Activated B cell treated with CpG ODN at 0.5 μM for 24 hours (primary cell): ENCODE data around the gene SLC13A4. TPM values are rescaled to one million over a fixed set of nuclear protein-coding genes. Genes with fewer than 3 reads are reported as not detected.
"Not testable (repeated sequence)": the region's sequence is repeated elsewhere in the genome, so short reads cannot be mapped to it uniquely, and the experiment has no call there.

Source experiments
- ATAC-seq: fragments of 200-7000 bp; cut with Tn5 transposase; one replicate; pipeline ENCODE4 v1.10.0; 2021; ENCODE audit warnings: low read depth, mild to moderate bottlenecking, moderate library complexity
- CTCF ChIA-PET: fragments of 350-600 bp; sonication (Branson Sonifier 250); formaldehyde crosslinking; loops from one replicate; lab custom pipeline; 2021; ENCODE audit warnings: antibody characterized with exemption; lab: Charles Lee
- POLR2A ChIA-PET: fragments of 350-600 bp; sonication (Branson Sonifier 250); formaldehyde crosslinking; loops from one replicate; lab custom pipeline; 2021; ENCODE audit warnings: antibody characterized with exemption; lab: Charles Lee
- DNase-seq: peaks from one replicate; pipeline ENCODE4 v3.0.0; 2022
- H3K27ac Mint-ChIP-seq: one replicate; pipeline ENCODE4 v1.8.0; 2020; ENCODE audit warnings: mixed read lengths
- H3K27me3 Mint-ChIP-seq: one replicate; pipeline ENCODE4 v1.8.0; 2021; ENCODE audit warnings: mixed read lengths
- H3K36me3 Mint-ChIP-seq: one replicate; pipeline ENCODE4 v1.8.0; 2021; ENCODE audit warnings: low read depth, mixed read lengths
- H3K4me1 Mint-ChIP-seq: one replicate; pipeline ENCODE4 v1.8.0; 2021; ENCODE audit warnings: mixed read lengths
- H3K4me3 Mint-ChIP-seq: one replicate; pipeline ENCODE4 v1.8.0; 2020; ENCODE audit warnings: mild to moderate bottlenecking, mixed read lengths
- H3K9me3 Mint-ChIP-seq: one replicate; pipeline ENCODE4 v1.8.0; 2020; ENCODE audit warnings: mixed read lengths
- intact Hi-C: fragments of 100-400 bp; cut with micrococcal nuclease; formaldehyde crosslinking; loops from one replicate; pipeline ENCODE4 v1.15.1; 2024
- total RNA-seq: library from RNA; stranded (reverse); gene quantifications from 2 replicates; pipeline ENCODE4 v1.2.3, GENCODE V29; 2022
- TF ChIP-seq, protein P1 (sequence below): fragments of 200-600 bp; IDR thresholded peaks from one replicate; pipeline ENCODE4 v1.8.0; 2022; ENCODE audit warnings: antibody characterized with exemption, mild to moderate bottlenecking

SLC13A4 gene
- total RNA-seq, 1 donor from 2014 or later = not detected

DNA sequence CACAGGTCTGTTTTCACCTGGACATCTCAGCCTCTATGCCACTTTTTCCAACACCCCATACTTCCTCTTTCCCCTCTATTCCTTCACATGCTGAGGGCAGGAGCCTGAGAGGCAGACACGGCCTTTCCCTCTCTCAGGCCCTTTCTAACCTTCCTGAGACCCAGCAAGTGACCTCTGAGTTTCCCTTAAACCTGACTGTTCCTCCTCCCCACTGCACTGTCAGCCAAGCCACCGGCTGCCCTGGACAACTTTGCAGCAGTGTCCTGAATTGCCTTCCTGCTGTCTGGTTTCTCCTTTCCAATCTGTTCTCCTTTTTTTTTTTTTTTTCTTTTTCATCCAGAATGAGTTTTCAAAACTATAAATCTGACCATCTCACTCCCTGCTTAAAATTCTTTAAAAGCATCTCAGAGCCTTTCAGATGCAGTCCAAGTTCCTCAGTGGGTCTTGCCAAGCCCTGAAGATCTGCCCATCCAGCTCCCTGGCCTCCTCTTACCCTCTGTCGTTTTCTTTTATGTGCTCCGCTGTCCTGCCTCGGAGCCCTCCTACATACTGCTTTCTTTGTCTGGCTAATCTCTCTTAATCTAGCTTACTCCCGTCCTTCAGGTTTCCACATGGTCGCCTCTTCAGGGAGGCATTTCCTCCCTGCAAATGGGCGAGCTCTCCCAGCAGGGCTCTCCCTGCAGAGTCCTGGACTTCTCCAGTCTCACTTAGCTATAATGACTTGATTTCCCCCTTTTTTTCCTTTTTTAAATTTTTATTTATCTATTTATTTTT is 30.5 kb downstream of the SLC13A4 start:
- ATAC-seq (no peak), DNase-seq (no peak)
- no peaks in the 10 kb centered on the region for H3K4me1 Mint-ChIP-seq
- no peak overlapping the region for H3K4me3 Mint-ChIP-seq
- intact Hi-C loops = no loop called here
- no peak overlapping the region for H3K27ac Mint-ChIP-seq
- H3K36me3 Mint-ChIP-seq = peaks cover 9% of the 10 kb centered on the region
- CTCF ChIA-PET = no interaction called here
- POLR2A ChIA-PET = no interaction called here
- H3K27me3 Mint-ChIP-seq = no peaks in the 10 kb centered on the region
- no peaks in the 10 kb centered on the region for H3K9me3 Mint-ChIP-seq
- TF ChIP-seq, protein P1, sequence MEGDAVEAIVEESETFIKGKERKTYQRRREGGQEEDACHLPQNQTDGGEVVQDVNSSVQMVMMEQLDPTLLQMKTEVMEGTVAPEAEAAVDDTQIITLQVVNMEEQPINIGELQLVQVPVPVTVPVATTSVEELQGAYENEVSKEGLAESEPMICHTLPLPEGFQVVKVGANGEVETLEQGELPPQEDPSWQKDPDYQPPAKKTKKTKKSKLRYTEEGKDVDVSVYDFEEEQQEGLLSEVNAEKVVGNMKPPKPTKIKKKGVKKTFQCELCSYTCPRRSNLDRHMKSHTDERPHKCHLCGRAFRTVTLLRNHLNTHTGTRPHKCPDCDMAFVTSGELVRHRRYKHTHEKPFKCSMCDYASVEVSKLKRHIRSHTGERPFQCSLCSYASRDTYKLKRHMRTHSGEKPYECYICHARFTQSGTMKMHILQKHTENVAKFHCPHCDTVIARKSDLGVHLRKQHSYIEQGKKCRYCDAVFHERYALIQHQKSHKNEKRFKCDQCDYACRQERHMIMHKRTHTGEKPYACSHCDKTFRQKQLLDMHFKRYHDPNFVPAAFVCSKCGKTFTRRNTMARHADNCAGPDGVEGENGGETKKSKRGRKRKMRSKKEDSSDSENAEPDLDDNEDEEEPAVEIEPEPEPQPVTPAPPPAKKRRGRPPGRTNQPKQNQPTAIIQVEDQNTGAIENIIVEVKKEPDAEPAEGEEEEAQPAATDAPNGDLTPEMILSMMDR = no peak

DNA sequence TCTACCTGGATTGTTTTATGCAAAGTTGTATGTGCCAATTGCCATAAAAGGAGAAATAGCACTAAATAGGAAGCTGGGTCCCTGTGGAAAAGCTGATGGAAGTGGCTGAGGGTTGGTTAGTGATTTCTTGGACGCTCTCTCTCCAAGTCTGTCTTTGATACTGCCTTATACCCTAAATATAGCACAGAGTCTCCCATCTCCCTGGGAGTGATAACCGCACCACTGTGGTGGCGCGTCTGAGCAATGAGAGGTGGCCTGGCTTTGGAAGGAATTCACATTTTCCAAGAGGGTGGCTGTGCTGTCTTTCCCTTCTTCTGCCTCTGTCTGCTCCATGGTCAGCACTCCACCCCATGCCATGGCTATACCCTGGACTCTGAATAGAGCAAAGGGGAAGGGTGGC is 34.4 kb downstream of the SLC13A4 start:
- no peaks in the 10 kb centered on the region for H3K27me3 Mint-ChIP-seq
- H3K36me3 Mint-ChIP-seq = peaks cover 15% of the 10 kb centered on the region
- H3K9me3 Mint-ChIP-seq = no peaks in the 10 kb centered on the region
- TF ChIP-seq, protein P1 = no peak
- intact Hi-C loops = no loop called here
- no peak for DNase-seq
- H3K4me1 Mint-ChIP-seq = no peaks in the 10 kb centered on the region
- POLR2A ChIA-PET = no interaction called here
- H3K27ac Mint-ChIP-seq = no peak overlapping the region
- CTCF ChIA-PET = no interaction called here
- no peak overlapping the region for H3K4me3 Mint-ChIP-seq
- no peak for ATAC-seq

DNA sequence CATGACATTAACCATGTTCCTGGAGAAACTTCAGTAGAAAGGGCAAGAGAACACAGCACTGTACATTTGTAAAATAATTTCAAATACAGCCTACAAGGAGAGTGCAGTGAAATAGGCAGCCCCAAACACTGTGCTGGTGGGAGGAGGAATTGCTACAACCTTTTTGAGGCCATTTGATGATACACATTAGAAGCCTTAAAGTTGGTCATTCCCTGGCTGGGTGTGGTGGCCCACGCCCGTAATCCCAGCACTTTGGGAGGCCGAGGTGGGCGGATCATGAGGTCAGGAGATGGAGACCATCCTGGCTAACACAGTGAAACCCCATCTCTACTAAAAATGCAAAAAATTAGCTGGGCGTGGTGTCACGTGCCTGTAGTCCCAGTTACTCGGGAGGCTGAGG is 35.4 kb downstream of the SLC13A4 start:
- H3K27ac Mint-ChIP-seq, H3K27me3 Mint-ChIP-seq, ATAC-seq, POLR2A ChIA-PET, H3K9me3 Mint-ChIP-seq, DNase-seq, H3K4me3 Mint-ChIP-seq, intact Hi-C loops, CTCF ChIA-PET, H3K4me1 Mint-ChIP-seq: not testable (repeated sequence)
- peaks cover 15% of the 10 kb centered on the region for H3K36me3 Mint-ChIP-seq

DNA sequence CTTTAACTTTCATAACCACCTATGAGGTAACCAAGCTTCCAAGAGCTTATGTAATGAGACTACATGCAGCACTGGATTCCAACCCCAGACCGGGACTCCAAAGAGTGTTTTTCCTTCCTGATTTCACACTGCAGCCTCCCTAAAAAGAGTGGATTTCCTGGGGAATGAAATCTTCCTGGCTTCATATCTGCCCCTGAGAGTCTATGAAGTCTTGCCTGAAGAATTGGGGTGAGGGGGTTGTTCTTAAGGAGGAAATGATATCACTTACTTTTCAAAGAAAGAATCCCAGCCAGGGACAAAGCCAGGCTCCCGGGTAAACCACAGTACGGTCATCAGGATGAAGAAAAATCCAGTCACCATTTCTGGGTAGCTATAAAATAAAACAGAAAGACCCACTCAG is 35.9 kb downstream of the SLC13A4 start:
- Mint-ChIP-seq H3K27ac (no peak overlapping the region), H3K9me3 (no peaks in the 10 kb centered on the region), H3K4me1 (no peaks in the 10 kb centered on the region), H3K4me3 (no peak overlapping the region), H3K27me3 (no peaks in the 10 kb centered on the region), H3K36me3 (peaks cover 18% of the 10 kb centered on the region)
- DNase-seq = no peak
- CTCF ChIA-PET = no interaction called here
- intact Hi-C loops = no loop called here
- POLR2A ChIA-PET = no interaction called here
- no peak for ATAC-seq
- TF ChIP-seq, protein P1 = no peak

DNA sequence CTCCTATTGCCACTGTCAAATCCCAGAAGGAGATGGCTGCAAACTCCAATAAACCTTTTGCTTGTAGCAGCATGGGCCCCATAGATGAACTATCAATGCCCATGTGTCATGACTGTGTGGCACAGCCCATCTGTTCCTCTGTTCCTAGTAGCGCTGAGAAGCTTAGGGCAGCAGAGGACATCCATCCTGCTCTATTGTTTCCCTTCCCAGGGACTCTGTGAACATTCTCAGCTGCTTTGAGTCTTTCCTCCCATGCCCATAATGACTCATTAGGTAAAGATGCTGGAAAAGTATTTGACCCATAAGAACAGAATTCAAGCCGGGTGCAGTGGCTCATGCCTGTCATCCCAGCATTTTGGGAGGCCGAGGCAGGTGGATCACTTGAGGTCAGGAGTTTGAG is 37.4 kb downstream of the SLC13A4 start:
- TF ChIP-seq, protein P1 = no peak
- DNase-seq (no peak), ATAC-seq (no peak)
- intact Hi-C loops = no loop called here
- Mint-ChIP-seq H3K27ac (no peak overlapping the region), H3K4me1 (no peaks in the 10 kb centered on the region), H3K27me3 (no peaks in the 10 kb centered on the region), H3K4me3 (no peak overlapping the region), H3K9me3 (no peaks in the 10 kb centered on the region), H3K36me3 (peaks cover 23% of the 10 kb centered on the region)
- ChIA-PET POLR2A (no interaction called here), CTCF (no interaction called here)
